Vagina (tissue), 2 donors: Measurements from ENCODE around the gene ABLIM1. TPM values are rescaled to one million over a fixed set of nuclear protein-coding genes. Genes with fewer than 3 reads are reported as not detected.
A peak's percentile ranks its signal among the peaks of the same experiment; 100 is the strongest.

Source experiments
- DNase-seq, 2 donors: peaks; one replicate each; pipeline ENCODE4 v3.0.0-alpha.2; 2017; ENCODE audit errors: extremely low spot score in 2 of 2
- H3K27ac ChIP-seq: fragments of 200-600 bp; sonication (generic); one replicate; pipeline ENCODE4 v1.5.1; 2019
- H3K27me3 ChIP-seq: fragments of 200-600 bp; sonication (generic); one replicate; pipeline ENCODE4 v1.5.1; 2019
- H3K36me3 ChIP-seq, 2 donors: fragments of 200-600 bp; sonication (generic); one replicate each; pipeline ENCODE4 v1.5.1; 2017 to 2019
- H3K4me1 ChIP-seq: fragments of 200-600 bp; sonication (generic); one replicate; pipeline ENCODE4 v1.5.1; 2019
- H3K4me3 ChIP-seq, 2 donors: fragments of 200-600 bp; sonication (generic); 1 replicate in 1 of 2; 2 replicates in 1 of 2; pipeline ENCODE4 v1.5.1; 2016 to 2019
- H3K9me3 ChIP-seq: fragments of 200-600 bp; sonication (generic); one replicate; pipeline ENCODE4 v1.5.1; 2019
- CTCF ChIP-seq, 3 experiments: fragments of 450-650 bp in 2 of 3; fragments of 200-600 bp in 1 of 3; sonication (generic) in 1 of 3; IDR thresholded peaks; one replicate each; pipeline ENCODE4 v1.5.1; 2017 to 2019; ENCODE audit warnings: antibody characterized with exemption in 3 of 3, mild to moderate bottlenecking in 2 of 3, moderate library complexity in 2 of 3
- POLR2A ChIP-seq, 2 donors: fragments of 450-650 bp; IDR thresholded peaks; one replicate each; pipeline ENCODE4 v1.6.1; 2017; ENCODE audit warnings: antibody characterized with exemption in 2 of 2, mild to moderate bottlenecking in 2 of 2, moderate library complexity in 2 of 2
- POLR2AphosphoS5 ChIP-seq, 2 donors: sonication (generic); formaldehyde crosslinking; IDR thresholded peaks; one replicate each; pipeline ENCODE4 v1.9.0; 2017; ENCODE audit warnings: antibody characterized with exemption in 2 of 2, mild to moderate bottlenecking in 2 of 2, low read depth in 1 of 2; ENCODE audit not compliant: insufficient read depth in 1 of 2
- intact Hi-C: fragments of 100-400 bp; cut with DNase I; formaldehyde crosslinking; loops from one replicate; pipeline ENCODE4 v1.15.1; 2023
- total RNA-seq: library from RNA; depleted of rRNA; stranded (reverse); fragments of >200 nt; gene quantifications from one replicate; pipeline ENCODE4 v1.2.3, GENCODE V29; 2016

Gene ABLIM1
- total RNA-seq, 1 donor from 2014 or later, result 176 TPM

GRCh38 chr10:114487815-114488536 is 170.1 kb downstream of the ABLIM1 start:
- Histone ChIP-seq H3K27ac (no peak overlapping the region), H3K36me3 (peaks cover 0 to 7% of the 10 kb centered on the region in 2 donors), H3K9me3 (no peaks in the 10 kb centered on the region), H3K4me3 (no peak overlapping the region), H3K27me3 (no peaks in the 10 kb centered on the region), H3K4me1 (peaks cover 48% of the 10 kb centered on the region)
- no peak for TF ChIP-seq CTCF (IDR thresholded peaks at IDR 0.05)
- no peak for TF ChIP-seq POLR2AphosphoS5 (IDR thresholded peaks at IDR 0.05; ENCODE audit: insufficient read depth in 1 of 2, low read depth in 1 of 2)
- no peak for TF ChIP-seq POLR2A (IDR thresholded peaks at IDR 0.05)
- intact Hi-C loops, result no loop called here
- DNase-seq, result no peak

GRCh38 chr10:114486938-114487814 is 170.9 kb downstream of the ABLIM1 start:
- peaks cover 40% of the 10 kb centered on the region for H3K4me1 ChIP-seq
- no peaks in the 10 kb centered on the region for H3K27me3 ChIP-seq
- H3K4me3 ChIP-seq, result no peak overlapping the region
- H3K36me3 ChIP-seq, result peaks cover 0 to 7% of the 10 kb centered on the region in 2 donors
- H3K9me3 ChIP-seq, result no peaks in the 10 kb centered on the region
- DNase-seq, result no peak
- TF ChIP-seq CTCF (IDR thresholded peaks at IDR 0.05), result no peak
- no peak for TF ChIP-seq POLR2A (IDR thresholded peaks at IDR 0.05)
- intact Hi-C loops, result no loop called here
- H3K27ac ChIP-seq, result peak overlapping the region; percentile 81

- TF ChIP-seq POLR2A (IDR thresholded peaks at IDR 0.05) (no peak), POLR2AphosphoS5 (IDR thresholded peaks at IDR 0.05; ENCODE audit: insufficient read depth in 1 of 2, low read depth in 1 of 2) (no peak), CTCF (IDR thresholded peaks at IDR 0.05) (no peak)
- H3K4me3 ChIP-seq, result no peak overlapping the region
- H3K27ac ChIP-seq, result peak overlapping the region; percentile 81
- intact Hi-C loops, result no loop called here
- no peaks in the 10 kb centered on the region for H3K9me3 ChIP-seq
- DNase-seq, result no peak
- H3K36me3 ChIP-seq, result peaks cover 0 to 9% of the 10 kb centered on the region in 2 donors
- H3K4me1 ChIP-seq, result peaks cover 28% of the 10 kb centered on the region
- no peaks in the 10 kb centered on the region for H3K27me3 ChIP-seq
These were observed 172.2 kb downstream of the ABLIM1 start for GRCh38 chr10:114485696-114486400.

- intact Hi-C loops, result no loop called here
- DNase-seq, result no peak
- Histone ChIP-seq H3K4me3 (no peak overlapping the region), H3K27ac (peak overlapping the region; percentile 81), H3K36me3 (peaks cover 0 to 17% of the 10 kb centered on the region in 2 donors), H3K4me1 (peaks cover 22% of the 10 kb centered on the region), H3K27me3 (no peaks in the 10 kb centered on the region), H3K9me3 (no peaks in the 10 kb centered on the region)
- TF ChIP-seq CTCF (IDR thresholded peaks at IDR 0.05) (no peak), POLR2A (IDR thresholded peaks at IDR 0.05) (no peak), POLR2AphosphoS5 (IDR thresholded peaks at IDR 0.05; ENCODE audit: insufficient read depth in 1 of 2, low read depth in 1 of 2) (no peak)
These were observed 174.5 kb downstream of the ABLIM1 start for GRCh38 chr10:114483575-114483974.
